Body of pancreas (tissue), 4 donors: Measurements from ENCODE around the gene DOK3.

Source experiments
- CTCF ChIP-seq, 7 experiments: fragments of 450-650 bp in 4 of 7; fragments of 200-600 bp in 3 of 7; sonication (generic) in 3 of 7; IDR thresholded peaks; one replicate each; pipeline ENCODE4 v1.5.1; 2016 to 2019; ENCODE audit warnings: antibody characterized with exemption in 7 of 7
- POLR2A ChIP-seq, 3 donors: fragments of 450-650 bp; IDR thresholded peaks; one replicate each; pipeline ENCODE4 v1.6.1; 2016; ENCODE audit warnings: antibody characterized with exemption in 3 of 3, mild to moderate bottlenecking in 2 of 3

- TF ChIP-seq CTCF (IDR thresholded peaks at IDR 0.05) (no peak), POLR2A (IDR thresholded peaks at IDR 0.05) (no peak)
These were observed 40.5 kb upstream of the DOK3 start for GRCh38 chr5:177550122-177550521.
